Common myeloid progenitor, CD34-positive (primary cell): Measurements from ENCODE around the gene RUNX2.

Source experiments
- CTCF ChIA-PET: fragments of 350-600 bp; sonication (Branson Sonifier 250); formaldehyde crosslinking; loops from one replicate; lab custom pipeline; 2021; ENCODE audit warnings: antibody characterized with exemption; lab: Charles Lee
- POLR2A ChIA-PET: fragments of 350-600 bp; sonication (Branson Sonifier 250); formaldehyde crosslinking; loops from one replicate; lab custom pipeline; 2021; ENCODE audit warnings: antibody characterized with exemption; lab: Charles Lee
- DNase-seq, 3 donors: peaks; one replicate each; pipeline versions ENCODE4 v3.0.0 to v3.0.0-alpha.2; 2013
- H3K27ac ChIP-seq, 2 experiments: 1 replicate in 1 of 2; 2 replicates in 1 of 2; pipeline ENCODE4 v1.7.0; 2013; ENCODE audit warnings: inconsistent platforms in 2 of 2, low read length in 2 of 2, mild to moderate bottlenecking in 2 of 2, low read depth in 1 of 2, moderate library complexity in 1 of 2; ENCODE audit not compliant: severe bottlenecking in 2 of 2, insufficient read depth in 1 of 2, poor library complexity in 1 of 2
- H3K27me3 ChIP-seq, 5 experiments: replicated peaks in 2 of 5; 1 replicate in 3 of 5; 2 replicates in 2 of 5; pipeline versions ENCODE4 v1.6.1 to v1.7.0; 2013; ENCODE audit warnings: low read length in 4 of 5, mild to moderate bottlenecking in 2 of 5, moderate library complexity in 2 of 5, inconsistent platforms in 1 of 5; ENCODE audit not compliant: insufficient read depth in 5 of 5, control insufficient read depth in 4 of 5
- H3K36me3 ChIP-seq, 4 experiments: 1 replicate in 2 of 4; 2 replicates in 2 of 4; pipeline versions ENCODE4 v1.6.1 to v1.7.0; 2013; ENCODE audit warnings: low read length in 3 of 4, control low read depth in 1 of 4, mild to moderate bottlenecking in 1 of 4; ENCODE audit not compliant: control insufficient read depth in 4 of 4, insufficient read depth in 4 of 4
- H3K4me1 ChIP-seq, 4 experiments: 1 replicate in 3 of 4; 2 replicates in 1 of 4; pipeline versions ENCODE4 v1.6.1 to v1.7.1; 2013; ENCODE audit warnings: low read length in 3 of 4, mild to moderate bottlenecking in 3 of 4, control low read depth in 1 of 4, inconsistent platforms in 1 of 4, moderate library complexity in 1 of 4; ENCODE audit not compliant: control insufficient read depth in 4 of 4, insufficient read depth in 4 of 4; ENCODE audit errors: control extremely low read depth in 1 of 4
- H3K4me3 ChIP-seq, 7 experiments: 1 replicate in 4 of 7; 2 replicates in 3 of 7; pipeline versions ENCODE4 v1.5.1 to v1.7.0; 2013; ENCODE audit warnings: mild to moderate bottlenecking in 7 of 7, low read length in 6 of 7, moderate library complexity in 6 of 7, inconsistent platforms in 2 of 7, low read depth in 2 of 7, control low read depth in 1 of 7; ENCODE audit not compliant: insufficient read depth in 4 of 7, control insufficient read depth in 1 of 7; ENCODE audit errors: extremely low read depth in 1 of 7
- H3K9me3 ChIP-seq, 5 experiments: 1 replicate in 4 of 5; 2 replicates in 1 of 5; pipeline versions ENCODE4 v1.6.1 to v1.7.1; 2013; ENCODE audit warnings: low read length in 4 of 5, mild to moderate bottlenecking in 2 of 5, inconsistent platforms in 1 of 5, low read depth in 1 of 5, moderate library complexity in 1 of 5; ENCODE audit not compliant: control insufficient read depth in 4 of 5, insufficient read depth in 2 of 5; ENCODE audit errors: control extremely low read depth in 1 of 5
- WGBS: methylation state at CpG from one replicate; pipeline ENCODE4 v1.1.5; 2013; ENCODE audit not compliant: insufficient coverage; 5-methylcytosine and 5-hydroxymethylcytosine counted together

RUNX2 gene

GRCh38 chr6:45566882-45567281, 238.8 kb downstream of the RUNX2 start:
- Histone ChIP-seq H3K36me3 (no peaks in the 10 kb centered on the region), H3K4me3 (no peak overlapping the region), H3K9me3 (no peaks in the 10 kb centered on the region), H3K27me3 (no peaks in the 10 kb centered on the region), H3K4me1 (no peaks in the 10 kb centered on the region), H3K27ac (no peak overlapping the region)
- no peak for DNase-seq
- CTCF ChIA-PET = no interaction called here
- WGBS = 100% methylated on average over 1 of the region's 4 CpGs
- POLR2A ChIA-PET = no interaction called here

- ChIA-PET POLR2A (no interaction called here), CTCF (no interaction called here)
- H3K27ac ChIP-seq = no peak overlapping the region
- no peak overlapping the region for H3K4me3 ChIP-seq
- H3K27me3 ChIP-seq = no peaks in the 10 kb centered on the region
- no peaks in the 10 kb centered on the region for H3K9me3 ChIP-seq
- no peaks in the 10 kb centered on the region for H3K36me3 ChIP-seq
- no peak for DNase-seq
- WGBS = no CpG with 5 or more reads among the region's 2 CpGs
- no peaks in the 10 kb centered on the region for H3K4me1 ChIP-seq
Observed at GRCh38 chr6:45567879-45568278, 239.7 kb downstream of the RUNX2 start.

- 94% methylated on average over 4 of the region's 5 CpGs for WGBS
- Histone ChIP-seq H3K27me3 (no peaks in the 10 kb centered on the region), H3K9me3 (no peaks in the 10 kb centered on the region), H3K4me1 (no peaks in the 10 kb centered on the region), H3K4me3 (no peak overlapping the region), H3K27ac (no peak overlapping the region), H3K36me3 (no peaks in the 10 kb centered on the region)
- ChIA-PET POLR2A (no interaction called here), CTCF (no interaction called here)
- no peak for DNase-seq
Observed at GRCh38 chr6:45568626-45569025, 240.5 kb downstream of the RUNX2 start.

GRCh38 chr6:45569210-45569945, 241.2 kb downstream of the RUNX2 start:
- Histone ChIP-seq H3K4me3 (no peak overlapping the region), H3K27ac (no peak overlapping the region), H3K4me1 (no peaks in the 10 kb centered on the region), H3K36me3 (no peaks in the 10 kb centered on the region), H3K9me3 (no peaks in the 10 kb centered on the region), H3K27me3 (no peaks in the 10 kb centered on the region)
- ChIA-PET POLR2A (no interaction called here), CTCF (no interaction called here)
- 100% methylated on average over 5 of the region's 6 CpGs for WGBS
- DNase-seq = no peak

GRCh38 chr6:45571159-45571558, 243.0 kb downstream of the RUNX2 start:
- H3K36me3 ChIP-seq = peaks cover 0 to 4% (median 0%) of the 10 kb centered on the region in 4 experiments
- POLR2A ChIA-PET = interaction anchor here (0.7 kb wide), 1 partner anchor 11 kb away, joined by 3 read pairs; no protein-coding TSS in a partner anchor
- no peak overlapping the region for H3K4me3 ChIP-seq
- no peaks in the 10 kb centered on the region for H3K9me3 ChIP-seq
- 72% methylated on average over 2 of the region's 3 CpGs for WGBS
- no peaks in the 10 kb centered on the region for H3K4me1 ChIP-seq
- no peaks in the 10 kb centered on the region for H3K27me3 ChIP-seq
- CTCF ChIA-PET = no interaction called here
- no peak for DNase-seq
- no peak overlapping the region for H3K27ac ChIP-seq

- peaks cover 0 to 4% (median 0%) of the 10 kb centered on the region in 4 experiments for H3K36me3 ChIP-seq
- 85% methylated on average over 4 of the region's 4 CpGs for WGBS
- H3K4me3 ChIP-seq = no peak overlapping the region
- DNase-seq = no peak
- H3K9me3 ChIP-seq = no peaks in the 10 kb centered on the region
- no peak overlapping the region for H3K27ac ChIP-seq
- no peaks in the 10 kb centered on the region for H3K4me1 ChIP-seq
- POLR2A ChIA-PET = no interaction called here
- H3K27me3 ChIP-seq = no peaks in the 10 kb centered on the region
- CTCF ChIA-PET = interaction anchor here (0.7 to 1.6 kb wide), 4 partner anchors 18 to 83 kb away, joined by 3 to 4 read pairs (median 3); no protein-coding TSS in a partner anchor
Observed at GRCh38 chr6:45572833-45573232, 244.7 kb downstream of the RUNX2 start.

GRCh38 chr6:45574014-45574461, 245.9 kb downstream of the RUNX2 start:
- no peaks in the 10 kb centered on the region for H3K27me3 ChIP-seq
- POLR2A ChIA-PET = no interaction called here
- H3K27ac ChIP-seq = no peak overlapping the region
- no peak for DNase-seq
- WGBS = 96% methylated on average over 6 of the region's 6 CpGs
- CTCF ChIA-PET = interaction anchor here (0.7 to 1.6 kb wide), 3 partner anchors 10 to 84 kb away, joined by 3 read pairs; no protein-coding TSS in a partner anchor
- H3K9me3 ChIP-seq = no peaks in the 10 kb centered on the region
- peaks cover 0 to 4% (median 0%) of the 10 kb centered on the region in 4 experiments for H3K36me3 ChIP-seq
- no peak overlapping the region for H3K4me3 ChIP-seq
- peaks cover 0 to 3% (median 0%) of the 10 kb centered on the region in 4 experiments for H3K4me1 ChIP-seq
